GM23338 (cell line): Measurements from ENCODE around the gene SLC7A6. TPM values are rescaled to one million over a fixed set of nuclear protein-coding genes. Genes with fewer than 3 reads are reported as not detected.

Source experiments
- ATAC-seq: fragments of 200-7000 bp; cut with Tn5 transposase; 3 replicates; pipeline ENCODE4 v1.9.1; 2020
- DNase-seq: peaks from one replicate; pipeline ENCODE4 v3.0.0-alpha.2; 2015; ENCODE audit warnings: low spot score
- H2AFZ ChIP-seq: fragments of 200-600 bp; sonication (generic); 2 replicates; pipeline ENCODE4 v1.8.0; 2016; ENCODE audit warnings: antibody characterized with exemption, mild to moderate bottlenecking, moderate library complexity
- H3F3A ChIP-seq: fragments of 200-600 bp; sonication (generic); replicated peaks from 2 replicates; pipeline ENCODE4 v1.8.0; 2017; ENCODE audit warnings: antibody characterized with exemption, mixed run types, low read depth
- H3K27ac ChIP-seq: fragments of 200-600 bp; sonication (generic); 2 replicates; pipeline ENCODE4 v1.6.1; 2016; ENCODE audit warnings: low read depth
- H3K27me3 ChIP-seq: fragments of 200-600 bp; sonication (generic); 2 replicates; pipeline ENCODE4 v1.8.0; 2016; ENCODE audit warnings: mild to moderate bottlenecking, mixed run types, moderate library complexity; ENCODE audit not compliant: insufficient read depth
- H3K36me3 ChIP-seq: fragments of 200-600 bp; sonication (generic); 2 replicates; pipeline ENCODE4 v1.8.0; 2016; ENCODE audit warnings: mild to moderate bottlenecking; ENCODE audit not compliant: insufficient read depth
- H3K4me1 ChIP-seq: fragments of 200-600 bp; sonication (generic); 2 replicates; pipeline ENCODE4 v1.8.0; 2016; ENCODE audit warnings: mild to moderate bottlenecking, moderate library complexity; ENCODE audit not compliant: insufficient read depth
- H3K4me2 ChIP-seq: fragments of 200-600 bp; sonication (generic); 2 replicates; pipeline ENCODE4 v1.7.1; 2017; ENCODE audit warnings: mixed run types
- H3K4me3 ChIP-seq: fragments of 200-600 bp; sonication (generic); 2 replicates; pipeline ENCODE4 v1.6.1; 2016; ENCODE audit warnings: mixed run types
- H3K79me2 ChIP-seq: fragments of 200-600 bp; sonication (generic); replicated peaks from 2 replicates; pipeline ENCODE4 v1.8.0; 2017; ENCODE audit warnings: mild to moderate bottlenecking; ENCODE audit not compliant: insufficient read depth
- H3K9me2 ChIP-seq: fragments of 200-600 bp; sonication (generic); 2 replicates; pipeline ENCODE4 v1.8.0; 2017; ENCODE audit not compliant: insufficient read depth
- H4K20me1 ChIP-seq: fragments of 200-600 bp; sonication (generic); replicated peaks from 2 replicates; pipeline ENCODE4 v1.8.0; 2017; ENCODE audit warnings: mild to moderate bottlenecking; ENCODE audit not compliant: insufficient read depth
- H3K27ac Mint-ChIP-seq: 2 replicates; pipeline ENCODE4 v1.8.0; 2020; ENCODE audit warnings: inconsistent platforms, mild to moderate bottlenecking, moderate library complexity, mixed read lengths
- H3K27me3 Mint-ChIP-seq: 3 replicates; pipeline ENCODE4 v1.8.0; 2022; ENCODE audit warnings: low read depth, mild to moderate bottlenecking, moderate library complexity, mixed read lengths, inconsistent platforms; ENCODE audit not compliant: insufficient read depth, poor library complexity
- H3K36me3 Mint-ChIP-seq: 3 replicates; pipeline ENCODE4 v1.8.0; 2021; ENCODE audit warnings: low read depth, mild to moderate bottlenecking, inconsistent platforms, moderate library complexity, mixed read lengths
- H3K4me1 Mint-ChIP-seq: 3 replicates; pipeline ENCODE4 v1.8.0; 2020; ENCODE audit warnings: mild to moderate bottlenecking, inconsistent platforms, mixed read lengths
- H3K4me3 Mint-ChIP-seq: 3 replicates; pipeline ENCODE4 v1.8.0; 2021; ENCODE audit warnings: moderate library complexity, mild to moderate bottlenecking, inconsistent platforms, mixed read lengths
- H3K9me3 Mint-ChIP-seq: 3 replicates; pipeline ENCODE4 v1.8.0; 2020; ENCODE audit warnings: moderate library complexity, mild to moderate bottlenecking, inconsistent platforms, mixed read lengths
- CREB1 ChIP-seq: fragments of 250-450 bp; sonication (Bioruptor Pico); IDR thresholded peaks from 2 replicates; pipeline ENCODE4 v1.5.0; 2020; ENCODE audit warnings: low read depth, mild to moderate bottlenecking, moderate library complexity
- EZH2 ChIP-seq: fragments of 200-600 bp; sonication (generic); IDR thresholded peaks from one replicate; pipeline ENCODE4 v1.8.0; 2017; ENCODE audit warnings: antibody characterized with exemption, mild to moderate bottlenecking, low read depth; ENCODE audit not compliant: unreplicated experiment
- JUNB ChIP-seq: IDR thresholded peaks from one replicate; pipeline ENCODE4 v1.6.1; 2016; ENCODE audit warnings: antibody characterized with exemption; ENCODE audit not compliant: unreplicated experiment
- STAT1 ChIP-seq: IDR thresholded peaks from one replicate; pipeline ENCODE4 v1.6.1; 2016; ENCODE audit warnings: antibody characterized with exemption; ENCODE audit not compliant: unreplicated experiment
- ZNF114 ChIP-seq: fragments of 250-450 bp; sonication (Bioruptor Pico); IDR thresholded peaks from 2 replicates; pipeline ENCODE4 v1.5.0; 2020; ENCODE audit warnings: mild to moderate bottlenecking, moderate library complexity
- polyA plus RNA-seq: library from polyadenylated mRNA; unstranded; fragments of >200 nt; fragmentation: Nextera tagmentation; extraction: Ambion mirVana; gene quantifications from 2 replicates; pipeline ENCODE4 v1.2.1, GENCODE V29; 2016
- total RNA-seq: library from RNA; depleted of rRNA; stranded (reverse); fragments of >200 nt; shearing (Covaris generic); gene quantifications from 2 replicates; pipeline ENCODE4 v1.2.3, GENCODE V29; 2014
- TF ChIP-seq, protein P1 (sequence below): IDR thresholded peaks from one replicate; pipeline ENCODE4 v1.6.1; 2018; ENCODE audit warnings: antibody characterized with exemption; ENCODE audit not compliant: unreplicated experiment
- TF ChIP-seq, protein P2 (sequence below), 2 experiments: fragments of 200-600 bp in 1 of 2; sonication (generic) in 1 of 2; conservative IDR thresholded peaks; 2 replicates each; pipeline versions ENCODE4 v1.5.1 to v1.6.1; 2016 to 2017; ENCODE audit warnings: antibody characterized with exemption in 2 of 2, low read depth in 2 of 2, mild to moderate bottlenecking in 2 of 2, moderate library complexity in 1 of 2
- TF ChIP-seq, protein P3 (sequence below): fragments of 250-450 bp; sonication (Bioruptor Pico); IDR thresholded peaks from 2 replicates; pipeline ENCODE4 v1.5.0; 2020; ENCODE audit warnings: mild to moderate bottlenecking, moderate library complexity

Gene SLC7A6
- total and polyA plus RNA-seq, 2 experiments from 2014 or later: 16.6 to 30.9 TPM

- Mint-ChIP-seq H3K27ac (no peak overlapping the region), H3K9me3 (no peaks in the 10 kb centered on the region), H3K36me3 (no peaks in the 10 kb centered on the region; the same call in 2 of the 3 replicates), H3K4me3 (no peak overlapping the region), H3K27me3 (peaks cover 20% of the 10 kb centered on the region), H3K4me1 (no peaks in the 10 kb centered on the region; the same call in 1 of the 3 replicates)
- no peaks in the 10 kb centered on the region for H3K27me3 ChIP-seq
- no peaks in the 10 kb centered on the region; the same call in 1 of the 2 replicates for H4K20me1 ChIP-seq
- no peaks in the 10 kb centered on the region for H3K4me1 ChIP-seq
- DNase-seq: no peak
- no peak for ATAC-seq
- H3K4me3 ChIP-seq: no peak overlapping the region
- H3K27ac ChIP-seq: no peak overlapping the region
- no peak overlapping the region for H2AFZ ChIP-seq
- H3K9me2 ChIP-seq: no peaks in the 10 kb centered on the region
- H3F3A ChIP-seq: 0 out of 2 replicates have a peak, but pooled peaks cover 3% of the 10 kb centered on the region
- no peaks in the 10 kb centered on the region for H3K79me2 ChIP-seq
- H3K4me2 ChIP-seq: no peak overlapping the region
- no peak for TF ChIP-seq ZNF114
- no peak for TF ChIP-seq CREB1 (CRISPR knock-in tag)
- TF ChIP-seq, protein P1, sequence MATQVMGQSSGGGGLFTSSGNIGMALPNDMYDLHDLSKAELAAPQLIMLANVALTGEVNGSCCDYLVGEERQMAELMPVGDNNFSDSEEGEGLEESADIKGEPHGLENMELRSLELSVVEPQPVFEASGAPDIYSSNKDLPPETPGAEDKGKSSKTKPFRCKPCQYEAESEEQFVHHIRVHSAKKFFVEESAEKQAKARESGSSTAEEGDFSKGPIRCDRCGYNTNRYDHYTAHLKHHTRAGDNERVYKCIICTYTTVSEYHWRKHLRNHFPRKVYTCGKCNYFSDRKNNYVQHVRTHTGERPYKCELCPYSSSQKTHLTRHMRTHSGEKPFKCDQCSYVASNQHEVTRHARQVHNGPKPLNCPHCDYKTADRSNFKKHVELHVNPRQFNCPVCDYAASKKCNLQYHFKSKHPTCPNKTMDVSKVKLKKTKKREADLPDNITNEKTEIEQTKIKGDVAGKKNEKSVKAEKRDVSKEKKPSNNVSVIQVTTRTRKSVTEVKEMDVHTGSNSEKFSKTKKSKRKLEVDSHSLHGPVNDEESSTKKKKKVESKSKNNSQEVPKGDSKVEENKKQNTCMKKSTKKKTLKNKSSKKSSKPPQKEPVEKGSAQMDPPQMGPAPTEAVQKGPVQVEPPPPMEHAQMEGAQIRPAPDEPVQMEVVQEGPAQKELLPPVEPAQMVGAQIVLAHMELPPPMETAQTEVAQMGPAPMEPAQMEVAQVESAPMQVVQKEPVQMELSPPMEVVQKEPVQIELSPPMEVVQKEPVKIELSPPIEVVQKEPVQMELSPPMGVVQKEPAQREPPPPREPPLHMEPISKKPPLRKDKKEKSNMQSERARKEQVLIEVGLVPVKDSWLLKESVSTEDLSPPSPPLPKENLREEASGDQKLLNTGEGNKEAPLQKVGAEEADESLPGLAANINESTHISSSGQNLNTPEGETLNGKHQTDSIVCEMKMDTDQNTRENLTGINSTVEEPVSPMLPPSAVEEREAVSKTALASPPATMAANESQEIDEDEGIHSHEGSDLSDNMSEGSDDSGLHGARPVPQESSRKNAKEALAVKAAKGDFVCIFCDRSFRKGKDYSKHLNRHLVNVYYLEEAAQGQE: no peak
- no peak for TF ChIP-seq JUNB
- TF ChIP-seq EZH2: no peak
- no peak for TF ChIP-seq STAT1
- H3K36me3 ChIP-seq: no peaks in the 10 kb centered on the region
Measured at GRCh38 chr16:68259007-68259825, 5.1 kb upstream of the SLC7A6 start.

DNA sequence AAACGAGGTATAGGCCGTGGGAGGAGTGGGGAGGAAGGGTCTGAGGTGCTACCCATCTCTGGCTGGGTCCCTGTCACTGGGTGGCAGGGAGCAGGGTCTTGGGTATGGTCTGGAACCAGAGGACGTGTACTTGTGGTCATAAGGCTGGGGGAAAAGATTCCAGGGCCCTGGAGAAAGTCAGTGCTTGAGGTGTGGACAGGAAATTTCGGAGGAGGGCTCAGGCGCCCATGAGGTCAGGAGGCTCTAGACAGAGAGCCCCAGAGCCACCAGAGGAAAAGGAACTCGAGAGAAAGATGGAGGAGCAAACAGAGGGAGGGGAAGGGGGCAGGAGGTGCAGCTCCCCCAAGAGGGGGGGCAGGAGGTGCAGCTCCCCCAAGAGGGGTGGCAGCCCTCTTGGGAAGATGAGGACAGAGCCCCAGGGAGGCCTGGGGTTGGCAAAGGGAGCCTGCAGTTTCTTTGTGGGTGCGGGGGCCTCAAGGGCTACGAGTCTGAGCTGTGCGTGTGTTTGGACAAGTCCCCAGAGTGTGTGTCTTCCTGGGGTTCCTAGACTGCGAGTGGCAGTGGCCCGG, 683 bp upstream of the SLC7A6 start:
- Histone ChIP-seq H3K4me1 (peaks cover 14% of the 10 kb centered on the region), H3K79me2 (peaks cover 31% of the 10 kb centered on the region), H3K36me3 (no peaks in the 10 kb centered on the region), H2AFZ (peak overlapping the region; percentile 94), H3K4me2 (peak overlapping the region; percentile 76), H3K9me2 (no peaks in the 10 kb centered on the region), H3K27ac (no peak overlapping the region), H3K4me3 (peak overlapping the region; percentile 81), H4K20me1 (no peaks in the 10 kb centered on the region; the same call in 1 of the 2 replicates), H3F3A (peaks cover 12% of the 10 kb centered on the region), H3K27me3 (peaks cover 8% of the 10 kb centered on the region; the same call in 1 of the 2 replicates)
- DNase-seq (peak; percentile 14), ATAC-seq (no peak; the same call in 2 of the 3 replicates)
- peak overlapping the region; percentile 78; the same call in 1 of the 2 replicates for H3K27ac Mint-ChIP-seq
- H3K27me3 Mint-ChIP-seq: peaks cover 29% of the 10 kb centered on the region
- TF ChIP-seq, protein P2, sequence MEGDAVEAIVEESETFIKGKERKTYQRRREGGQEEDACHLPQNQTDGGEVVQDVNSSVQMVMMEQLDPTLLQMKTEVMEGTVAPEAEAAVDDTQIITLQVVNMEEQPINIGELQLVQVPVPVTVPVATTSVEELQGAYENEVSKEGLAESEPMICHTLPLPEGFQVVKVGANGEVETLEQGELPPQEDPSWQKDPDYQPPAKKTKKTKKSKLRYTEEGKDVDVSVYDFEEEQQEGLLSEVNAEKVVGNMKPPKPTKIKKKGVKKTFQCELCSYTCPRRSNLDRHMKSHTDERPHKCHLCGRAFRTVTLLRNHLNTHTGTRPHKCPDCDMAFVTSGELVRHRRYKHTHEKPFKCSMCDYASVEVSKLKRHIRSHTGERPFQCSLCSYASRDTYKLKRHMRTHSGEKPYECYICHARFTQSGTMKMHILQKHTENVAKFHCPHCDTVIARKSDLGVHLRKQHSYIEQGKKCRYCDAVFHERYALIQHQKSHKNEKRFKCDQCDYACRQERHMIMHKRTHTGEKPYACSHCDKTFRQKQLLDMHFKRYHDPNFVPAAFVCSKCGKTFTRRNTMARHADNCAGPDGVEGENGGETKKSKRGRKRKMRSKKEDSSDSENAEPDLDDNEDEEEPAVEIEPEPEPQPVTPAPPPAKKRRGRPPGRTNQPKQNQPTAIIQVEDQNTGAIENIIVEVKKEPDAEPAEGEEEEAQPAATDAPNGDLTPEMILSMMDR (conservative IDR thresholded peaks at IDR 0.05; ENCODE audit: low read depth in 2 of 2): peak in 1 of 2 experiments; percentile 73; a peak in 2 of 4 replicates
- TF ChIP-seq, protein P3, sequence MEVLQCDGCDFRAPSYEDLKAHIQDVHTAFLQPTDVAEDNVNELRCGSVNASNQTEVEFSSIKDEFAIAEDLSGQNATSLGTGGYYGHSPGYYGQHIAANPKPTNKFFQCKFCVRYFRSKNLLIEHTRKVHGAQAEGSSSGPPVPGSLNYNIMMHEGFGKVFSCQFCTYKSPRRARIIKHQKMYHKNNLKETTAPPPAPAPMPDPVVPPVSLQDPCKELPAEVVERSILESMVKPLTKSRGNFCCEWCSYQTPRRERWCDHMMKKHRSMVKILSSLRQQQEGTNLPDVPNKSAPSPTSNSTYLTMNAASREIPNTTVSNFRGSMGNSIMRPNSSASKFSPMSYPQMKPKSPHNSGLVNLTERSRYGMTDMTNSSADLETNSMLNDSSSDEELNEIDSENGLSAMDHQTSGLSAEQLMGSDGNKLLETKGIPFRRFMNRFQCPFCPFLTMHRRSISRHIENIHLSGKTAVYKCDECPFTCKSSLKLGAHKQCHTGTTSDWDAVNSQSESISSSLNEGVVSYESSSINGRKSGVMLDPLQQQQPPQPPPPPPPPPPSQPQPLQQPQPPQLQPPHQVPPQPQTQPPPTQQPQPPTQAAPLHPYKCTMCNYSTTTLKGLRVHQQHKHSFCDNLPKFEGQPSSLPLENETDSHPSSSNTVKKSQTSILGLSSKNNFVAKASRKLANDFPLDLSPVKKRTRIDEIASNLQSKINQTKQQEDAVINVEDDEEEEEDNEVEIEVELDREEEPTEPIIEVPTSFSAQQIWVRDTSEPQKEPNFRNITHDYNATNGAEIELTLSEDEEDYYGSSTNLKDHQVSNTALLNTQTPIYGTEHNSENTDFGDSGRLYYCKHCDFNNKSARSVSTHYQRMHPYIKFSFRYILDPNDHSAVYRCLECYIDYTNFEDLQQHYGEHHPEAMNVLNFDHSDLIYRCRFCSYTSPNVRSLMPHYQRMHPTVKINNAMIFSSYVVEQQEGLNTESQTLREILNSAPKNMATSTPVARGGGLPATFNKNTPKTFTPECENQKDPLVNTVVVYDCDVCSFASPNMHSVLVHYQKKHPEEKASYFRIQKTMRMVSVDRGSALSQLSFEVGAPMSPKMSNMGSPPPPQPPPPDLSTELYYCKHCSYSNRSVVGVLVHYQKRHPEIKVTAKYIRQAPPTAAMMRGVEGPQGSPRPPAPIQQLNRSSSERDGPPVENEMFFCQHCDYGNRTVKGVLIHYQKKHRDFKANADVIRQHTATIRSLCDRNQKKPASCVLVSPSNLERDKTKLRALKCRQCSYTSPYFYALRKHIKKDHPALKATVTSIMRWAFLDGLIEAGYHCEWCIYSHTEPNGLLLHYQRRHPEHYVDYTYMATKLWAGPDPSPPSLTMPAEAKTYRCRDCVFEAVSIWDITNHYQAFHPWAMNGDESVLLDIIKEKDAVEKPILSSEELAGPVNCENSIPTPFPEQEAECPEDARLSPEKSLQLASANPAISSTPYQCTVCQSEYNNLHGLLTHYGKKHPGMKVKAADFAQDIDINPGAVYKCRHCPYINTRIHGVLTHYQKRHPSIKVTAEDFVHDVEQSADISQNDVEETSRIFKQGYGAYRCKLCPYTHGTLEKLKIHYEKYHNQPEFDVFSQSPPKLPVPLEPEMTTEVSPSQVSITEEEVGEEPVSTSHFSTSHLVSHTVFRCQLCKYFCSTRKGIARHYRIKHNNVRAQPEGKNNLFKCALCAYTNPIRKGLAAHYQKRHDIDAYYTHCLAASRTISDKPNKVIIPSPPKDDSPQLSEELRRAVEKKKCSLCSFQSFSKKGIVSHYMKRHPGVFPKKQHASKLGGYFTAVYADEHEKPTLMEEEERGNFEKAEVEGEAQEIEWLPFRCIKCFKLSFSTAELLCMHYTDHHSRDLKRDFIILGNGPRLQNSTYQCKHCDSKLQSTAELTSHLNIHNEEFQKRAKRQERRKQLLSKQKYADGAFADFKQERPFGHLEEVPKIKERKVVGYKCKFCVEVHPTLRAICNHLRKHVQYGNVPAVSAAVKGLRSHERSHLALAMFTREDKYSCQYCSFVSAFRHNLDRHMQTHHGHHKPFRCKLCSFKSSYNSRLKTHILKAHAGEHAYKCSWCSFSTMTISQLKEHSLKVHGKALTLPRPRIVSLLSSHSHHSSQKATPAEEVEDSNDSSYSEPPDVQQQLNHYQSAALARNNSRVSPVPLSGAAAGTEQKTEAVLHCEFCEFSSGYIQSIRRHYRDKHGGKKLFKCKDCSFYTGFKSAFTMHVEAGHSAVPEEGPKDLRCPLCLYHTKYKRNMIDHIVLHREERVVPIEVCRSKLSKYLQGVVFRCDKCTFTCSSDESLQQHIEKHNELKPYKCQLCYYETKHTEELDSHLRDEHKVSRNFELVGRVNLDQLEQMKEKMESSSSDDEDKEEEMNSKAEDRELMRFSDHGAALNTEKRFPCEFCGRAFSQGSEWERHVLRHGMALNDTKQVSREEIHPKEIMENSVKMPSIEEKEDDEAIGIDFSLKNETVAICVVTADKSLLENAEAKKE (CRISPR knock-in tag): no peak
- H3K9me3 Mint-ChIP-seq: no peaks in the 10 kb centered on the region; the same call in 2 of the 3 replicates
- H3K4me3 Mint-ChIP-seq: peak overlapping the region; percentile 92
- peaks cover 22% of the 10 kb centered on the region for H3K4me1 Mint-ChIP-seq
- no peaks in the 10 kb centered on the region; the same call in 2 of the 3 replicates for H3K36me3 Mint-ChIP-seq
